HEK293 (cell line): ENCODE results near the gene TOR4A.

Experiments
- ELK4 ChIP-seq: IDR thresholded peaks from 2 replicates; pipeline ENCODE4 v1.6.1; 2011; ENCODE audit warnings: mild to moderate bottlenecking, low read depth, low read length, borderline replicate concordance
- FEZF1 ChIP-seq: fragments of 450-650 bp; formaldehyde crosslinking; IDR thresholded peaks from 2 replicates; pipeline ENCODE4 v1.5.1; 2016; ENCODE audit warnings: missing biosample characterization, missing genetic modification characterization
- GFI1B ChIP-seq: fragments of 450-650 bp; formaldehyde crosslinking; IDR thresholded peaks from 2 replicates; pipeline ENCODE4 v1.5.1; 2016; ENCODE audit warnings: missing biosample characterization, missing genetic modification characterization
- MYNN ChIP-seq: fragments of 450-650 bp; formaldehyde crosslinking; IDR thresholded peaks from 2 replicates; pipeline ENCODE4 v1.5.1; 2016; ENCODE audit warnings: missing biosample characterization, missing genetic modification characterization, borderline replicate concordance
- RBAK ChIP-seq: fragments of 450-650 bp; formaldehyde crosslinking; IDR thresholded peaks from 2 replicates; pipeline ENCODE4 v1.5.1; 2016; ENCODE audit warnings: missing biosample characterization, missing genetic modification characterization
- SALL2 ChIP-seq: fragments of 450-650 bp; formaldehyde crosslinking; IDR thresholded peaks from 2 replicates; pipeline ENCODE4 v1.5.0; 2017; ENCODE audit warnings: missing biosample characterization, mild to moderate bottlenecking, missing genetic modification characterization, borderline replicate concordance
- TSHZ1 ChIP-seq: fragments of 450-650 bp; formaldehyde crosslinking; IDR thresholded peaks from 2 replicates; pipeline ENCODE4 v1.5.1; 2016; ENCODE audit warnings: missing biosample characterization, missing genetic modification characterization, borderline replicate concordance
- ZBTB10 ChIP-seq: fragments of 450-650 bp; formaldehyde crosslinking; IDR thresholded peaks from 2 replicates; pipeline ENCODE4 v1.5.1; 2016; ENCODE audit warnings: missing biosample characterization, missing genetic modification characterization
- ZBTB17 ChIP-seq: fragments of 450-650 bp; formaldehyde crosslinking; IDR thresholded peaks from 2 replicates; pipeline ENCODE4 v1.5.1; 2016; ENCODE audit warnings: missing biosample characterization, missing genetic modification characterization
- ZBTB49 ChIP-seq: fragments of 450-650 bp; formaldehyde crosslinking; IDR thresholded peaks from 2 replicates; pipeline ENCODE4 v1.5.1; 2016; ENCODE audit warnings: missing biosample characterization, missing genetic modification characterization, low read depth
- ZBTB7A ChIP-seq: fragments of 450-650 bp; formaldehyde crosslinking; IDR thresholded peaks from 2 replicates; pipeline ENCODE4 v1.5.1; 2016; ENCODE audit warnings: low read depth, missing biosample characterization, missing genetic modification characterization
- ZEB2 ChIP-seq: fragments of 450-650 bp; formaldehyde crosslinking; IDR thresholded peaks from 2 replicates; pipeline ENCODE4 v1.5.1; 2016; ENCODE audit warnings: missing biosample characterization, missing genetic modification characterization
- ZNF121 ChIP-seq: fragments of 450-650 bp; formaldehyde crosslinking; IDR thresholded peaks from 2 replicates; pipeline ENCODE4 v1.5.1; 2016; ENCODE audit warnings: missing biosample characterization, missing genetic modification characterization
- ZNF140 ChIP-seq: fragments of 450-650 bp; formaldehyde crosslinking; IDR thresholded peaks from 2 replicates; pipeline ENCODE4 v1.5.1; 2016; ENCODE audit warnings: missing biosample characterization, missing genetic modification characterization
- ZNF155 ChIP-seq: fragments of 450-650 bp; formaldehyde crosslinking; IDR thresholded peaks from 2 replicates; pipeline ENCODE4 v1.5.1; 2016; ENCODE audit warnings: missing biosample characterization, missing genetic modification characterization
- ZNF175 ChIP-seq: fragments of 450-650 bp; formaldehyde crosslinking; IDR thresholded peaks from 2 replicates; pipeline ENCODE4 v1.5.1; 2016; ENCODE audit warnings: missing biosample characterization, missing genetic modification characterization
- ZNF23 ChIP-seq: fragments of 450-650 bp; formaldehyde crosslinking; IDR thresholded peaks from 2 replicates; pipeline ENCODE4 v1.5.1; 2016; ENCODE audit warnings: missing biosample characterization, missing genetic modification characterization, borderline replicate concordance
- ZNF292 ChIP-seq: fragments of 450-650 bp; formaldehyde crosslinking; IDR thresholded peaks from 2 replicates; pipeline ENCODE4 v1.5.1; 2016; ENCODE audit warnings: low read depth, missing biosample characterization, missing genetic modification characterization, borderline replicate concordance
- ZNF350 ChIP-seq: fragments of 450-650 bp; formaldehyde crosslinking; IDR thresholded peaks from 2 replicates; pipeline ENCODE4 v1.5.0; 2017; ENCODE audit warnings: missing biosample characterization, mild to moderate bottlenecking, missing genetic modification characterization
- ZNF354C ChIP-seq: fragments of 450-650 bp; formaldehyde crosslinking; IDR thresholded peaks from 2 replicates; pipeline ENCODE4 v1.5.1; 2016; ENCODE audit warnings: missing biosample characterization, missing genetic modification characterization, low read depth, borderline replicate concordance
- ZNF404 ChIP-seq: fragments of 450-650 bp; formaldehyde crosslinking; IDR thresholded peaks from 2 replicates; pipeline ENCODE4 v1.5.1; 2017; ENCODE audit warnings: missing biosample characterization, missing genetic modification characterization
- ZNF416 ChIP-seq: fragments of 450-650 bp; formaldehyde crosslinking; IDR thresholded peaks from 2 replicates; pipeline ENCODE4 v1.5.1; 2016; ENCODE audit warnings: missing biosample characterization, missing genetic modification characterization
- ZNF433 ChIP-seq: fragments of 450-650 bp; formaldehyde crosslinking; IDR thresholded peaks from 2 replicates; pipeline ENCODE4 v1.5.1; 2016; ENCODE audit warnings: missing biosample characterization, missing genetic modification characterization, low read depth
- ZNF654 ChIP-seq: fragments of 450-650 bp; formaldehyde crosslinking; IDR thresholded peaks from 2 replicates; pipeline ENCODE4 v1.5.1; 2016; ENCODE audit warnings: low read depth, missing biosample characterization, missing genetic modification characterization
- ZNF677 ChIP-seq: fragments of 450-650 bp; IDR thresholded peaks from 2 replicates; pipeline ENCODE4 v1.5.0; 2018; ENCODE audit warnings: missing biosample characterization, mild to moderate bottlenecking, missing genetic modification characterization, moderate library complexity
- ZNF692 ChIP-seq: fragments of 450-650 bp; formaldehyde crosslinking; IDR thresholded peaks from 2 replicates; pipeline ENCODE4 v1.5.1; 2016; ENCODE audit warnings: missing biosample characterization, missing genetic modification characterization
- ZNF747 ChIP-seq: fragments of 450-650 bp; formaldehyde crosslinking; IDR thresholded peaks from 2 replicates; pipeline ENCODE4 v1.5.1; 2016; ENCODE audit warnings: missing biosample characterization, missing genetic modification characterization
- ZNF830 ChIP-seq: fragments of 450-650 bp; IDR thresholded peaks from 2 replicates; pipeline ENCODE4 v1.5.0; 2018; ENCODE audit warnings: missing biosample characterization, missing genetic modification characterization, low read depth, mild to moderate bottlenecking, moderate library complexity
- ZSCAN4 ChIP-seq: fragments of 450-650 bp; formaldehyde crosslinking; IDR thresholded peaks from 2 replicates; pipeline ENCODE4 v1.5.1; 2017; ENCODE audit warnings: missing biosample characterization, missing genetic modification characterization

The TOR4A gene

GRCh38 chr9:137300567-137301080 is 23.1 kb downstream of the TOR4A start (continued):
- TF ChIP-seq ZBTB49 (tag by site-specific recombination) (no peak), FEZF1 (no peak), ZNF155 (tag by site-specific recombination) (no peak), TSHZ1 (tag by site-specific recombination) (no peak), ZNF292 (tag by site-specific recombination) (no peak), GFI1B (no peak), ZNF830 (tag by site-specific recombination) (no peak), ZNF692 (tag by site-specific recombination) (no peak), ZNF404 (no peak), ZNF433 (tag by site-specific recombination) (no peak), ZNF416 (tag by site-specific recombination) (no peak), RBAK (tag by site-specific recombination) (no peak), ZBTB7A (no peak), ZNF350 (tag by site-specific recombination) (no peak), ZNF23 (no peak), ZBTB17 (tag by site-specific recombination) (peak; percentile 26; the same call in 1 of the 2 replicates), MYNN (tag by site-specific recombination) (no peak), ZNF121 (tag by site-specific recombination) (no peak), SALL2 (tag by site-specific recombination) (no peak), ELK4 (no peak), ZNF654 (tag by site-specific recombination) (no peak), ZBTB10 (tag by site-specific recombination) (no peak), ZNF175 (tag by site-specific recombination) (no peak), ZNF677 (tag by site-specific recombination) (no peak), ZEB2 (tag by site-specific recombination) (peak; percentile 82), ZNF140 (tag by site-specific recombination) (no peak), ZNF747 (no peak), ZNF354C (tag by site-specific recombination) (no peak), ZSCAN4 (no peak)
